GM18867 (cell line): ENCODE data around the gene ZNF593OS.

Experiments used
- ATAC-seq: cut with Tn5 transposase; IDR thresholded peaks from one replicate; pipeline ENCODE4 v1.9.1; 2021; ENCODE audit warnings: mild to moderate bottlenecking, moderate library complexity; ENCODE audit not compliant: unreplicated experiment

ZNF593OS gene

GRCh38 chr1:26171084-26172072 is at the start of gene ZNF593OS:
Gene ZNF593OS, minus strand, starts transcription at chr1:26171832. Its CDS starts 171 bp downstream, at chr1:26171661.
- ATAC-seq, result no peak

- no peak for ATAC-seq
Observed at GRCh38 chr1:26221094-26221493, 49.5 kb upstream of the ZNF593OS start.

DNA sequence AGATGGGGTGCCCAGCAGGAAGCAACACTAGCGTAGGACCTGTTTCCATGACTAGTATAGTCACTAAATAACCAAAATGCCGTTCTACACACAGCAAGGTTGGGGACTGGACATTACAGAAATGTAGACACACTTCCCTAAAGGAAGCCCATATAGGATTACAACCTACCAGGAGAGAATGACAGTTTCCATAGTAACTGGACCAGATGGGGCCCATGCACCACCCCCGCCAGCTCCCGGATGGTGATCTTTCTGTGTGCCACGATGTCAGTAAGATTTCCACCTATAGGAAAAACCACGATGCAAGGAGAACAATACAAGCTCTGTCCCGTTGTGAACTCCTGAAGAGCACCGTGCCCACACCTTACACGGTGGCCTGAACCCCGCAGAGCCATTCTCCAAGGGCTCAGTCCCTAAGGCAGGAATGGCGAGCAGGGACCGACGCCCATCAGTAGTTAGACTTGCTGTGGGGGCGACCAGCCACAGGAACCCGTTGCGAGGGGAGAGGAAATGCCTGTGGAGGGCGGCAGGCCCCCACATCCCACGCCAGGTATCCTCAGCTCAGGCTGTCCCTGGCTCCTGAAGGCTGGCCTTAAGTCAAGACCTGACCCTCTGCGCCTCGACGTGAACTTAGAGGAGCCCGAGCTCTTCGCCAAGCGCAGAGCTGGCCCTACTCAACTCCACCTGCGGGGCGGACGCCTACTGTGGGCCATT is 48.7 kb upstream of the ZNF593OS start:
- ATAC-seq, result no peak

DNA sequence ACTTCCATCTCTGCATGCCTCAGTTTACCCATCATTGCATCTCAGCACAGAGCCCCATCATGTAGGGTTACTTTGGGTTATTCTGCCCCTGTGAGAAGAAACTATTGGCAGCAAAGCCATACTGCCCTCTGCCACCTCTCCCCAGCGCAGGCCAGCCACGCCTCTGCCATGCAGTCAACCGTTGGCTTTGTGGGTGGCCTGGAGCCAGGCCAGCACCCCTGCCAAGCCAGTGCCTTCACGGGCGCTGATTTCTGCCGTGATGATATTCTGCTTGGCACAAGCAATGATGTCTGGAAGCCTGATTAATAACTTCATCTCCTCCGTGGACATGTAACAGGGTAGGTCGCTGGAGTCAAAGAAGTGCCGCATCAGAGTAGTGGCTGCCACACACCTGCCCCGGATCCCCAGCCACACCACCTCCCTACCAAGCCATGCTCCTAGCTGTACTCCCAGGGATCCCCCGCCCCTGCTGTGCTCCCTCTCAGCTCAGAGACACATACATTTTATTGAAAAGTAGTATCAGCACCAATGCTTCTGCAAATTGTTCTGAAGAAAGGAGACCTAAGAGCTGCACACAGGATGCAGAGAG is 47.4 kb upstream of the ZNF593OS start:
- ATAC-seq, result no peak

- no peak for ATAC-seq
Observed at GRCh38 chr1:26215246-26215645, 43.6 kb upstream of the ZNF593OS start.

- no peak for ATAC-seq
Observed at GRCh38 chr1:26213335-26213905, 41.8 kb upstream of the ZNF593OS start.

DNA sequence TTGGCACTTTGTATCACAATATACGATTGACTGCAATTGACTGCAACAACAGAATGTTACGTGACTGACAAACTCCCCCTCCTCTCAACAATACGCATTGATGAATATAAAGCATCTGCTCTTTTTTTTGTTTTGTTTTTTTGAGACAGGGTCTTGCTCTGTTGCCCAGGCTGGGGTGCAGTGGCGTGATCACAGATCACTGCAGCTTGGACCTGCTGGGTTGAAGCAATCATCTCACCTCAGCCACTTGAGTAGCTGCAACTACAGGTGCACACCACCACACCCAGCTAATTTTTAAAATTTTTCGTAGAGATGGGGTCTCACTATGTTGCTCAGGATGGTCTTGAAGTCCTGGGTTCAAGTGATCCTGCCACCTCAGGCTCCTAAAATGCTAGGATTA is 41.1 kb upstream of the ZNF593OS start:
- ATAC-seq, result no peak

DNA sequence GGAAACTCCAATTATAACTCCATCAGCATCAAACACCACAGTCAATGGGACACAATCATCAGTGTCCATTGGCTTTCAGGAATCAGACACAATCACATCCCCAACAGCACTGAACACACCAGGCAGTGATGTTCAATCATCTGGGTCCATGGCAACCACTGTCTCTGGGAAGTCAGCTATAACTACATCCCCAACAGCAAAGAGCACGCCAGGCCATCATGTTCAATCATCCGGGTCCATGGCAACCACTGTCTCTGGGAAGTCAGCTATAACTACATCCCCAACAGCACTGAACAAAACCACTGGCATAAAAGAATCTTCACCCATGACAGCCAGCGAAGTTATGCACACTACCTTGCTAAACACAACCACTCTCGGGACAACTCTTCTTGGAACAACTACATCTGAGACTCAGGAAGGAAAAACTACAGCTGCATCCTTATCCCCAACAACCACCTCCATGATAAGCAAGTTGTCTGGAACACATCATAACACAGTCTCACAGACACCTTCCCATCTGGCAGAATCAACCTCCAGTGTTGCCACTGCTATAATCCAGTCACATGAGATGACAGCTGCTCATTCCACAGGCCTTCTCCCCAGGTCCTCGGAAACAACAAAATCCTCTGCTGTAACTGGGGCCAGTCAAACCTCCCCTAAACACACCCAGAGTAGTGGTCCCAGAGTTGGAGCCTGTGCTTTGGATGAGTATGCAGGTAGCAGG is 38.7 kb upstream of the ZNF593OS start:
- no peak for ATAC-seq

DNA sequence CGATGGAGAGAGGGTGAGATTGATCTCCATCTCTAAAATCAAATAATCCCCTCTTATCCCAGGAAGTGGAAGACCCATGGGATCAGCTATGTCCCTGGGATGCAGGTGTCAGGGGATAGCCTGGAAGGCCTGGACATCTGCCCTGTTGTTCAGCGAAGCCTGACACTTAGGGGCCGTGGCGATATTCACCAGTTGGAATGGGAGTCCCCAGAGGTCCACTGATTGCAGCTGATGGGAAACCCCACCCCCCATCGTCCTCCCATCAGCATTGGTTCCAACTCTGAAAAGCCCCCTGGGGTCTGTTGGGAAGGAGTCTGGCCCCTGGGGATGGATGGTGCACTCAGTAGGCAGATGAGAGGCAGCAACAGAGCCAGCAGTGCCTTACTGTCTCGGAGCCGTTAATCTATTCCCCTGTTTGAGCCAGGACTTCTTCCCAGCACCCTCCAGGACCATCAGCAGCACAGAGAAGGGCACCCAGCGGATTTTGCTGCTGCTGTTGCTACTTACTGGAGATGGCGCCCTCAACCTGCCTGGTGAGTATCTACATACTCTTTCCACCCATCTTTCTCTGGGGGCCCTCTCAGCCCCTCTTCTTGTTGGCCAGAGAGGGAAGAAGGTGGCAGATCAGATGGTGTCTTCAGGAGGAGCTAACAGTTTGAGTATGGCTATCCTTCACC is 32.1 kb upstream of the ZNF593OS start:
- ATAC-seq, result no peak

DNA sequence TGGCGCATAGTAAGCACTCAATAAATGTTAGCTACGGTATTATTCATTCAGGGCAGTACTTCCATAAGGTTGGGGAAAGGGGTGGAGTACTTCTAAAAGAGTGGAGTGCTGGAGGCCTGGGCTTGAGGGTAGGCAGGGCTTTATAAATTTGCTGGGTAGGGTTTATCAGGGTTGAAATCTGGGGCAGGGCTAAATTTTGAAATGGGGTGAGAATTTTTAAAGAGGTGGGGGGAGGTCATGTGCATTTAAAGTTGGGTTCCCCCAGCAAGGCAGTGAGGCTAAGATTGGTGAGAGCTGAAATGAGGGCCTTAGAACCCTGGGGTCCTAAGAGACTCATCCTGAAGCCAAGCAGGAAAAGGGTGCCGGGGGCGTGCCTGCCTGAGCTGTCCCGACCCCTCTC is 28.8 kb upstream of the ZNF593OS start:
- ATAC-seq, result no peak

DNA sequence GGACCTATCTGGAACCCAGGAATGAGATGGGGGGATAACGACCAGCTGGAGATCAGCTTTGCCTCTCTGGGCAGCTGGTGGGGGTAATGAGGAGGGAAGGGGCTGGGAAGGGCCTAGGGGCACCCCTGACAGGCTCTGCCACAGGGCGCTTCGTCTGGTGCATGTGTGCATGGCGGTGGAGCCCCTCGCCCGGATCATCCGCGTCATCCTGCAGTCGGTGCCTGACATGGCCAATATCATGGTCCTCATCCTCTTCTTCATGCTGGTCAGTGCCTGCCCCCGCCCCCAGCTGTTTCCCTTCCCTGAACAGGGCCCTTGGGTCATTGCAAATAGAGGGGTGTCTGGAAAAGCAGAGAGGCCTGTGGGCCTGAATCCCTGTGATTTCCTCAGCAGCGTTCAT is 26.2 kb upstream of the ZNF593OS start:
- ATAC-seq, result no peak

DNA sequence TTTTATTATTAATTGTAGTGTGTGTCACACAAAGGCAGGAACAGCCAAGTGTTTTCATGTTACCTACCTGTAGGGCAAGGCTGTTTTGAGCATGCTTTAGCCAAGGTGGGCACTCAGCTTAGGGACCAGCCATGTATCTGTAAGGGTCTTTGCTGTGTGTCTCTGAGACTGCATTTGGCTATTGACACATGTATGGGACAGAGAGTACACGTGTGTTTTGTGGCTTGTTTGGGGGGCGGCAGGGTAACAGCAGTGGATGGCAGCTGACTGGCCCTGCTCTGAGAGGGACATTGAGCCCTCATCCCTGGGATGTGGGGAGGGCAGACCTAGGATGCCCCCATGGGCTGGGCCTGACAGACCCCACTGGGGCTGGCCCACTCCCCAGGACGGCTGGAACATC is 25.7 kb upstream of the ZNF593OS start:
- no peak for ATAC-seq

DNA sequence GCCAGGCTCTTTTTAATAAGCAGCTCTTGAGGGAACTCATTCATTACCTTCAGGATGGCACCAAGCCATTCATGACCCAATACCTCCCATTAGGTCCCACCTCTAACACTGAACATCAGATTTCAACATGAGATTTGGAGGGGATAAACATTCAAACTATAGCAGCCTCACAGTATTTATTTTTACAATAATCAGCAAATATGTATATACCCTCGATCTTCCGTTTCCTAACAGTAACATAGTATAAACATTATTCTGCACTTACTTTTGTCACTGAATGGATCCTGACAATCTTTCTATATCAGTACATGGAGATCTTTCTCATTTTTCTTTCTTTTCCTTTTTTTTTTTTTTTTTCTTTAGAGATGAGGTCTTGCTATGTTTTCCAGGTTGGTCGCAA is 24.2 kb upstream of the ZNF593OS start:
- ATAC-seq, result no peak

DNA sequence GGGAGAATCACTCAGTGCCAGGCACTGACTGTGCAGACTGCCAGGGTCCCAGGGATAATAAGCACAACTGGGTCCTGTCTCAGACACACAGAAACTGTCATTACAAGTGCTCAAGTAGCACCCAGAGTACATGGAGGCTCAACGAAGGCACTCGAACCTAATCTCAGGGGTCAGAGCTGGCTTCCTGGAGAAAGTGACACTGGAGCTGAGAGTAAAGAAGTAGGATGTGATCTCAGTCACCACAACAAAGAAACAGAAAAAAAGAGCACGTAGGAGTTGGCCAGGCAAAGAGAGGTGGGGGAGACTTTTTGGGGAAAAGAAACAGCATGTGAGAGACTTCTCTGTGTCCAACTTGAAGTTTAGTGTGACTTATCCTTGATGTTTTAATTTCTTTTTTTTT is 20.1 kb upstream of the ZNF593OS start:
- ATAC-seq, result no peak

GRCh38 chr1:26190373-26190987 is 18.8 kb upstream of the ZNF593OS start, which contains the start of gene CATSPER4:
Gene CATSPER4, plus strand, starts transcription at chr1:26190602. Its CDS starts 26 bp downstream, at chr1:26190628.
- no peak for ATAC-seq

- no peak for ATAC-seq
Observed at GRCh38 chr1:26189751-26190275, 18.2 kb upstream of the ZNF593OS start.

- ATAC-seq, result no peak
Observed at GRCh38 chr1:26189331-26189730, 17.7 kb upstream of the ZNF593OS start.

DNA sequence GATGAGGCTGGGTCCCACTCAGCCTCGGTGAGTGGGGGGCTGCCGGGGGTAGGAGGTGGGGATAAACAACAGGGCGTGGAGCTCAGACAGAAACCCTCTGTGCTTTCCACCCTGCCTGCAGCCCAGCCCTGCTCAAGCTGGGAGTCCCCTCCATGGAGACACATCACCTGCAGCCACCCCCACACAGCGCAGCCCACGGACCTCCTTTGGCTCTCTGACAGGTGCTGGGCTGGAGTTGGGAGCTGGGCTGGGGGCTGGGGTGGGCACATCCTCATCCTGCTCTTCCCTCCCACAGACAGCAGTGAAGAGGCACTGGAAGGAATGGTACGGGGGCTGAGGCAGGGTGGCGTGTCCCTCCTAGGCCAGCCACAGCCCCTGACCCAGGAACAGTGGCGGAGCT is 16.8 kb upstream of the ZNF593OS start:
- ATAC-seq, result no peak

- ATAC-seq, result no peak
Observed at GRCh38 chr1:26187882-26188281, 16.2 kb upstream of the ZNF593OS start.
